Subcutaneous abdominal adipose tissue (tissue), 5 donors: ENCODE results near the gene AAMP.
A peak's percentile ranks its signal among the peaks of the same experiment; 100 is the strongest.

ENCODE experiments used
- H3K27ac ChIP-seq: one replicate; pipeline ENCODE4 v1.7.0; 2013; ENCODE audit warnings: low read depth, mild to moderate bottlenecking, inconsistent platforms, low read length, moderate library complexity
- H3K27me3 ChIP-seq, 5 donors: one replicate each; pipeline ENCODE4 v1.7.0; 2013; ENCODE audit warnings: low read length in 5 of 5, inconsistent platforms in 1 of 5; ENCODE audit not compliant: control insufficient read depth in 5 of 5, insufficient read depth in 4 of 5
- H3K36me3 ChIP-seq, 5 donors: one replicate each; pipeline ENCODE4 v1.7.0; 2013; ENCODE audit warnings: low read length in 5 of 5; ENCODE audit not compliant: control insufficient read depth in 5 of 5, insufficient read depth in 5 of 5
- H3K4me1 ChIP-seq, 5 donors: one replicate each; pipeline ENCODE4 v1.7.0; 2013; ENCODE audit warnings: low read length in 5 of 5, mild to moderate bottlenecking in 3 of 5, moderate library complexity in 1 of 5; ENCODE audit not compliant: control insufficient read depth in 5 of 5, insufficient read depth in 5 of 5
- H3K4me3 ChIP-seq, 5 donors: one replicate each; pipeline ENCODE4 v1.7.0; 2013; ENCODE audit warnings: low read length in 5 of 5, low read depth in 1 of 5
- H3K9ac ChIP-seq, 5 donors: one replicate each; pipeline ENCODE4 v1.7.0; 2013; ENCODE audit warnings: low read length in 5 of 5, mild to moderate bottlenecking in 4 of 5, moderate library complexity in 3 of 5
- H3K9me3 ChIP-seq, 5 donors: one replicate each; pipeline ENCODE4 v1.7.0; 2013; ENCODE audit warnings: low read length in 5 of 5; ENCODE audit not compliant: control insufficient read depth in 5 of 5
- donor health status: healthy.
- donor health status: healthy.
- donor health status: healthy.
- donor health status: healthy.
- donor health status: healthy.

The AAMP gene

GRCh38 chr2:218261423-218262236 is 8.3 kb downstream of the AAMP start:
- Histone ChIP-seq H3K4me3 (peak overlapping the region; percentile 15 to 45 (median 23)), H3K9ac (peak overlapping the region in 3 of 5 donors; percentile 17 to 79 (median 64)), H3K27ac (peak overlapping the region; percentile 83), H3K27me3 (no peaks in the 10 kb centered on the region), H3K36me3 (peaks cover 0 to 44% (median 36%) of the 10 kb centered on the region in 5 donors), H3K4me1 (peaks cover 38 to 81% (median 75%) of the 10 kb centered on the region in 5 donors), H3K9me3 (no peaks in the 10 kb centered on the region)

GRCh38 chr2:218260742-218261422 is 9.1 kb downstream of the AAMP start, which contains the start of gene GPBAR1:
TSS of gene GPBAR1 (plus strand) at chr2:218261015. CDS start at chr2:218262725, 1,710 bp downstream.
- H3K4me3 ChIP-seq: peak within 1 kb of the TSS; percentile 23 to 45 (median 30)
- no peaks in the 10 kb centered on the region for H3K27me3 ChIP-seq
- no peaks in the 10 kb centered on the region for H3K9me3 ChIP-seq
- peaks cover 38 to 82% (median 75%) of the 10 kb centered on the region in 5 donors for H3K4me1 ChIP-seq
- H3K36me3 ChIP-seq: peaks cover 0 to 41% (median 29%) of the 10 kb centered on the region in 5 donors
- H3K9ac ChIP-seq: peak within 1 kb of the TSS in 4 of 5 donors; percentile 53 to 79 (median 66)
- H3K27ac ChIP-seq: peak within 1 kb of the TSS; percentile 83

- Histone ChIP-seq H3K4me1 (peaks cover 38 to 82% (median 75%) of the 10 kb centered on the region in 5 donors), H3K9ac (peak overlapping the region in 3 of 5 donors; percentile 53 to 68 (median 60))
Measured at GRCh38 chr2:218260166-218260565, 9.8 kb downstream of the AAMP start.

GRCh38 chr2:218259099-218259961 is 10.6 kb downstream of the AAMP start:
- Histone ChIP-seq H3K9ac (peak overlapping the region in 4 of 5 donors; percentile 31 to 68 (median 56)), H3K36me3 (peaks cover 9 to 41% (median 29%) of the 10 kb centered on the region in 5 donors), H3K4me3 (peak overlapping the region in 4 of 5 donors; percentile 14 to 40 (median 30)), H3K9me3 (no peaks in the 10 kb centered on the region), H3K27ac (peak overlapping the region; percentile 83), H3K4me1 (peaks cover 38 to 78% (median 71%) of the 10 kb centered on the region in 5 donors), H3K27me3 (no peaks in the 10 kb centered on the region)

More at GRCh38 chr2:218260166-218260565, 9.8 kb downstream of the AAMP start:
- no peaks in the 10 kb centered on the region for H3K27me3 ChIP-seq
- H3K27ac ChIP-seq: peak overlapping the region; percentile 83
- peaks cover 4 to 41% (median 29%) of the 10 kb centered on the region in 5 donors for H3K36me3 ChIP-seq
- no peaks in the 10 kb centered on the region for H3K9me3 ChIP-seq
- H3K4me3 ChIP-seq: peak overlapping the region in 3 of 5 donors; percentile 23 to 31 (median 30)

GRCh38 chr2:218257390-218257981 is 12.5 kb downstream of the AAMP start:
- H3K36me3 ChIP-seq: peaks cover 23 to 43% (median 36%) of the 10 kb centered on the region in 5 donors
- H3K9me3 ChIP-seq: no peaks in the 10 kb centered on the region
- H3K4me3 ChIP-seq: no peak overlapping the region
- peak overlapping the region; percentile 14 for H3K27ac ChIP-seq
- no peak overlapping the region for H3K9ac ChIP-seq
- peaks cover 35 to 72% (median 58%) of the 10 kb centered on the region in 5 donors for H3K4me1 ChIP-seq
- H3K27me3 ChIP-seq: no peaks in the 10 kb centered on the region

- Histone ChIP-seq H3K9ac (no peak overlapping the region), H3K9me3 (no peaks in the 10 kb centered on the region), H3K27ac (peak overlapping the region; percentile 14), H3K27me3 (no peaks in the 10 kb centered on the region), H3K4me3 (no peak overlapping the region), H3K4me1 (peaks cover 34 to 70% (median 51%) of the 10 kb centered on the region in 5 donors), H3K36me3 (peaks cover 23 to 50% (median 42%) of the 10 kb centered on the region in 5 donors)
Measured at GRCh38 chr2:218256612-218257350, 13.2 kb downstream of the AAMP start.

- Histone ChIP-seq H3K4me1 (peaks cover 23 to 57% (median 37%) of the 10 kb centered on the region in 5 donors), H3K36me3 (peaks cover 23 to 63% (median 55%) of the 10 kb centered on the region in 5 donors), H3K27ac (no peak overlapping the region)
Measured at GRCh38 chr2:218255446-218255845, 14.5 kb downstream of the AAMP start.

GRCh38 chr2:218253232-218253625 is 16.7 kb downstream of the AAMP start:
- peaks cover 4 to 35% (median 15%) of the 10 kb centered on the region in 5 donors for H3K4me1 ChIP-seq
- no peaks in the 10 kb centered on the region for H3K9me3 ChIP-seq
- H3K9ac ChIP-seq: peak overlapping the region in 1 of 5 donors; percentile 26
- H3K27ac ChIP-seq: no peak overlapping the region
- peaks cover 26 to 85% (median 77%) of the 10 kb centered on the region in 5 donors for H3K36me3 ChIP-seq
- H3K27me3 ChIP-seq: no peaks in the 10 kb centered on the region
- H3K4me3 ChIP-seq: no peak overlapping the region

More at GRCh38 chr2:218255446-218255845, 14.5 kb downstream of the AAMP start:
- no peak overlapping the region for H3K4me3 ChIP-seq
- no peak overlapping the region for H3K9ac ChIP-seq
- H3K9me3 ChIP-seq: no peaks in the 10 kb centered on the region
- H3K27me3 ChIP-seq: no peaks in the 10 kb centered on the region
